ENCODE data around the gene CMBL.

- TF ChIP-seq CTCF (IDR thresholded peaks at IDR 0.05; ENCODE audit: low read depth, low read length): no peak
- no peak for TF ChIP-seq EZH2phosphoT487 (IDR thresholded peaks at IDR 0.05; ENCODE audit: low read depth)
Observed at GRCh38 chr5:10278658-10279279, 28.9 kb downstream of the CMBL start.

Data from OCI-LY3 (cell line).